ENCODE measurements around the gene C3orf49.

DNA sequence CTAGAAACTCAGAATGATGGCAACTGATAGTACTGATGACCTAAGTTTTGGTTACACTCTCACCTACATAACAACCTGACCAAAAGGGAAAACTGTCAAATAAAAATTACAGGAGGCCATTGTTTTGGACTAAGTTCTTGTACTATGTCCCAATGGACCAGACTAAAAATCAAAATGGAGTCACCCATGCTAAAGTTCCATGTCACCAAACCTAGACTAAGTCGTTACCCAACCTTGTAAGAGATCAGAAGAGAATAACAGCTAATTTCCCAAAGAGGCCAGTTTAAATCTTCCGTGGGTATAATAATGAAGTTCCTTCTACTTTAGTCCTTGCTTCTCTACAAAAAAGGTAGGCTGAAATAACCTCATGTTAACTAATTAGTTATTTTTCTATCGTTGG, 32.2 kb downstream of the C3orf49 start:
- TF ChIP-seq, protein P1, sequence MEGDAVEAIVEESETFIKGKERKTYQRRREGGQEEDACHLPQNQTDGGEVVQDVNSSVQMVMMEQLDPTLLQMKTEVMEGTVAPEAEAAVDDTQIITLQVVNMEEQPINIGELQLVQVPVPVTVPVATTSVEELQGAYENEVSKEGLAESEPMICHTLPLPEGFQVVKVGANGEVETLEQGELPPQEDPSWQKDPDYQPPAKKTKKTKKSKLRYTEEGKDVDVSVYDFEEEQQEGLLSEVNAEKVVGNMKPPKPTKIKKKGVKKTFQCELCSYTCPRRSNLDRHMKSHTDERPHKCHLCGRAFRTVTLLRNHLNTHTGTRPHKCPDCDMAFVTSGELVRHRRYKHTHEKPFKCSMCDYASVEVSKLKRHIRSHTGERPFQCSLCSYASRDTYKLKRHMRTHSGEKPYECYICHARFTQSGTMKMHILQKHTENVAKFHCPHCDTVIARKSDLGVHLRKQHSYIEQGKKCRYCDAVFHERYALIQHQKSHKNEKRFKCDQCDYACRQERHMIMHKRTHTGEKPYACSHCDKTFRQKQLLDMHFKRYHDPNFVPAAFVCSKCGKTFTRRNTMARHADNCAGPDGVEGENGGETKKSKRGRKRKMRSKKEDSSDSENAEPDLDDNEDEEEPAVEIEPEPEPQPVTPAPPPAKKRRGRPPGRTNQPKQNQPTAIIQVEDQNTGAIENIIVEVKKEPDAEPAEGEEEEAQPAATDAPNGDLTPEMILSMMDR (IDR thresholded peaks at IDR 0.05; ENCODE audit: borderline replicate concordance, extremely low read depth, low read length, poor library complexity, severe bottlenecking), result no peak
- TF ChIP-seq EZH2 (IDR thresholded peaks at IDR 0.05; ENCODE audit: borderline replicate concordance, low read depth, low read length, severe bottlenecking), result no peak

All from DND-41 (cell line).